ENCODE measurements around the gene ALDH1A3. TPM values are rescaled to one million over a fixed set of nuclear protein-coding genes. Genes with fewer than 3 reads are reported as not detected.

The ALDH1A3 gene
- total and polyA plus RNA-seq, 2 of the 13 experiments (the other 11 are each of a cell fraction or from before 2014, with no cell fraction given): not detected

- peaks cover 1 to 32% of the 10 kb centered on the region in 2 experiments; a peak in 4 of 5 replicates for H3K27me3 ChIP-seq (ENCODE audit: control insufficient read depth in 1 of 2, insufficient read depth in 2 of 2, low read length in 2 of 2)
- TF ChIP-seq BRF2 (CRISPR knock-in tag; IDR thresholded peaks at IDR 0.05): no peak
- no peak for TF ChIP-seq MYNN (CRISPR knock-in tag; IDR thresholded peaks at IDR 0.05; ENCODE audit: low read depth)
- no peak for TF ChIP-seq ZNF333 (CRISPR knock-in tag; IDR thresholded peaks at IDR 0.05; ENCODE audit: borderline replicate concordance)
- TF ChIP-seq KDM5B (CRISPR knock-in tag; IDR thresholded peaks at IDR 0.05; ENCODE audit: borderline replicate concordance): no peak
- no peak for TF ChIP-seq ZFP37 (CRISPR knock-in tag; IDR thresholded peaks at IDR 0.05; ENCODE audit: borderline replicate concordance)
- TF ChIP-seq CBX2 (IDR thresholded peaks at IDR 0.05; ENCODE audit: low read depth, low read length): no peak
- TF ChIP-seq CBX2 (CRISPR knock-in tag; IDR thresholded peaks at IDR 0.05; ENCODE audit: low read depth): no peak
- TF ChIP-seq CHD2 (IDR thresholded peaks at IDR 0.05; ENCODE audit: low read depth, low read length): no peak
- TF ChIP-seq MIXL1 (CRISPR knock-in tag; IDR thresholded peaks at IDR 0.05): no peak
- no peaks in the 10 kb centered on the region for H3K4me1 ChIP-seq (ENCODE audit: insufficient read depth, low read length)
- no peak overlapping the region for H2AFZ ChIP-seq (ENCODE audit: low read length)
- no peaks in the 10 kb centered on the region for H3K79me2 ChIP-seq (ENCODE audit: insufficient read depth, low read length)
- H3K9ac ChIP-seq (ENCODE audit: insufficient read depth, low read depth, low read length): no peak overlapping the region
- no peaks in the 10 kb centered on the region for H4K20me1 ChIP-seq (ENCODE audit: insufficient read depth, low read length)
- POLR2A ChIA-PET: no interaction called here
- no TSS peak for BruUV-seq (replicated peaks)
- H3K4me2 ChIP-seq (ENCODE audit: low read depth, low read length): no peak overlapping the region
- H3K27ac ChIP-seq (ENCODE audit: extremely low read length, insufficient read depth, low read length): no peak overlapping the region
- in situ Hi-C loops (cut with HindIII; ENCODE audit: extremely low pct_ligation_motif_present, low pct_unique_long_range_greater_than_20kb): no loop called here
- DNase-seq (ENCODE audit: low spot score) (no peak), FAIRE-seq (no peak), ATAC-seq (no peak)
- intact Hi-C loops (cut with micrococcal nuclease; ENCODE audit: unreplicated experiment): no loop called here
- no peak overlapping the region for H3K4me3 ChIP-seq (replicated peaks in 1 of 3; ENCODE audit: insufficient read depth in 1 of 3, low read depth in 2 of 3, low read length in 3 of 3)
- 44% methylated on average over 4 of the region's 4 CpGs for WGBS (ENCODE audit: low lambda C conversion rate)
- CTCF ChIA-PET (ENCODE audit: low intra/inter-chr PET ratio, low total read pairs): no interaction called here
- H3K9me3 ChIP-seq (ENCODE audit: low read length): no peaks in the 10 kb centered on the region
- no peaks in the 10 kb centered on the region for H3K36me3 ChIP-seq (replicated peaks in 1 of 2; ENCODE audit: control insufficient read depth in 1 of 2, insufficient read depth in 2 of 2, low read length in 2 of 2)
Measured at GRCh38 chr15:100937171-100937570, 57.5 kb downstream of the ALDH1A3 start.

GRCh38 chr15:100939791-100940190, 60.2 kb downstream of the ALDH1A3 start:
- no TSS peak for BruUV-seq (replicated peaks)
- FAIRE-seq (no peak), ATAC-seq (no peak), DNase-seq (ENCODE audit: low spot score) (no peak)
- in situ Hi-C loops (cut with HindIII; ENCODE audit: extremely low pct_ligation_motif_present, low pct_unique_long_range_greater_than_20kb): no loop called here
- H3K4me1 ChIP-seq (ENCODE audit: insufficient read depth, low read length): no peaks in the 10 kb centered on the region
- no peak overlapping the region for H3K4me2 ChIP-seq (ENCODE audit: low read depth, low read length)
- H3K36me3 ChIP-seq (replicated peaks in 1 of 2; ENCODE audit: control insufficient read depth in 1 of 2, insufficient read depth in 2 of 2, low read length in 2 of 2): no peaks in the 10 kb centered on the region
- H3K27ac ChIP-seq (ENCODE audit: extremely low read length, insufficient read depth, low read length): no peak overlapping the region
- intact Hi-C loops (cut with micrococcal nuclease; ENCODE audit: unreplicated experiment): no loop called here
- POLR2A ChIA-PET: no interaction called here
- H3K9me3 ChIP-seq (ENCODE audit: low read length): no peaks in the 10 kb centered on the region
- WGBS (ENCODE audit: low lambda C conversion rate): 10% methylated on average over 4 of the region's 4 CpGs
- H3K9ac ChIP-seq (ENCODE audit: insufficient read depth, low read depth, low read length): no peak overlapping the region
- no peak overlapping the region for H2AFZ ChIP-seq (ENCODE audit: low read length)
- CTCF ChIA-PET (ENCODE audit: low intra/inter-chr PET ratio, low total read pairs): no interaction called here
- no peak overlapping the region for H3K4me3 ChIP-seq (replicated peaks in 1 of 3; ENCODE audit: insufficient read depth in 1 of 3, low read depth in 2 of 3, low read length in 3 of 3)
- no peaks in the 10 kb centered on the region for H4K20me1 ChIP-seq (ENCODE audit: insufficient read depth, low read length)
- peaks cover 1 to 44% of the 10 kb centered on the region in 2 experiments; a peak in 4 of 5 replicates for H3K27me3 ChIP-seq (ENCODE audit: control insufficient read depth in 1 of 2, insufficient read depth in 2 of 2, low read length in 2 of 2)
- no peaks in the 10 kb centered on the region for H3K79me2 ChIP-seq (ENCODE audit: insufficient read depth, low read length)
- no peak for TF ChIP-seq ZNF629 (CRISPR knock-in tag; conservative IDR thresholded peaks at IDR 0.05)
- TF ChIP-seq SMARCC2 (IDR thresholded peaks at IDR 0.05): no peak
- no peak for TF ChIP-seq ZNF138 (CRISPR knock-in tag; IDR thresholded peaks at IDR 0.05; ENCODE audit: low read depth)
- TF ChIP-seq WIZ (CRISPR knock-in tag; IDR thresholded peaks at IDR 0.05): no peak
- TF ChIP-seq MED13 (CRISPR knock-in tag; IDR thresholded peaks at IDR 0.05): no peak
- TF ChIP-seq IKZF1 (IDR thresholded peaks at IDR 0.05): no peak
- TF ChIP-seq FUBP1 (CRISPR knock-in tag; IDR thresholded peaks at IDR 0.05; ENCODE audit: borderline replicate concordance): no peak
- no peak for TF ChIP-seq SRSF1 (optimal IDR thresholded peaks at IDR 0.05; ENCODE audit: low read depth, low read length)
- no peak for TF ChIP-seq ZNF530 (CRISPR knock-in tag; IDR thresholded peaks at IDR 0.05; ENCODE audit: low read depth)
- TF ChIP-seq ZNF451 (CRISPR knock-in tag; IDR thresholded peaks at IDR 0.05): no peak
- TF ChIP-seq ZKSCAN5 (CRISPR knock-in tag; IDR thresholded peaks at IDR 0.05): no peak
